GM12872 (cell line): ENCODE measurements around the gene TFEB.
A peak's percentile ranks its signal among the peaks of the same experiment; 100 is the strongest.

Source experiments
- CTCF ChIP-seq: IDR thresholded peaks from 3 replicates; pipeline ENCODE4 v1.5.1; 2011; ENCODE audit warnings: low read depth, mild to moderate bottlenecking, low read length, moderate library complexity; ENCODE audit not compliant: insufficient read depth

TFEB gene

GRCh38 chr6:41728073-41728936, 7.1 kb downstream of the TFEB start:
- TF ChIP-seq CTCF: no peak

GRCh38 chr6:41727705-41728072, 7.7 kb downstream of the TFEB start:
- no peak for TF ChIP-seq CTCF

GRCh38 chr6:41726876-41727275, 8.5 kb downstream of the TFEB start:
- TF ChIP-seq CTCF: no peak

GRCh38 chr6:41724586-41725501, 10.6 kb downstream of the TFEB start:
- peak; percentile 44; the same call in 2 of the 3 replicates for TF ChIP-seq CTCF

- no peak for TF ChIP-seq CTCF
These were observed 11.2 kb downstream of the TFEB start for GRCh38 chr6:41724228-41724580.

- TF ChIP-seq CTCF: no peak
These were observed 11.7 kb downstream of the TFEB start for GRCh38 chr6:41723530-41724227.
